NOMO-1 treated with DMSO at 0.1 percent for 48 hours (cell line): ENCODE data around the gene NOL4L.

ENCODE experiments used
- DNase-seq: peaks from one replicate; lab custom pipeline; 2025; ENCODE audit not compliant: unreplicated experiment; lab: John Stamatoyannopoulos, UW

NOL4L gene

DNA sequence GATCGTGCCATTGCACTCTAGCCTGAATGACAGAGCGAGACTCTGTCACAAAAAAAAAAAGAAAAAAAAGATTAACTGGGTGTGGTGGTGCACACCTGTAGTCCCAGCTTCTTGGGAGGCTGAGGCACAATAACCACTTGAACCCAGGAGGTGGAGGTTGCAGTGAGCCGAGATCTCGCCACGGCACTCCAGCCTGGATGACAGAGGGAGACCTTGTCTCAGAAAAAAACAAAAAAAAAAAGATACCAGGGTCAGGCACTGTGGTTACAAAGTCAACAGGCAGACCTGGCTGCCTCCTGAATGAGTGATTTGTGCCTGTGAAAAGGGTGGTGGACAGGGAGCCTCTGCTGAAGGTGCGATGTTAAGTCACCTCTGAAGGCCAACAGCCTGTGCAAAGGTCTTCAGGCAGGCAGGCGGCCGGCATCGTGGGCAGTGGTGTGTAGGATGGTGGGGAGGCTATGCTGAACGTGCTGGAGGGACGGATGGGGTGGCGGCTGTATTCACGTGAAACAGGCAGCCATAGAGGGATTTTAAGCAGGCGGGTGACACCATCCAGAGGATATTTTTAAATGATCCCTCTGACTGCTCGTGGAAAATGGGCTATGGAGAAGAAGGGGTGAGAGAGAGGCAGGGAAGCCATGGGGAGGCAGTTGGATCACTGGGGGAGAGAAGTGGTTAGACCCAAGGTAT, 41.4 kb downstream of the NOL4L start:
- DNase-seq, result no peak

DNA sequence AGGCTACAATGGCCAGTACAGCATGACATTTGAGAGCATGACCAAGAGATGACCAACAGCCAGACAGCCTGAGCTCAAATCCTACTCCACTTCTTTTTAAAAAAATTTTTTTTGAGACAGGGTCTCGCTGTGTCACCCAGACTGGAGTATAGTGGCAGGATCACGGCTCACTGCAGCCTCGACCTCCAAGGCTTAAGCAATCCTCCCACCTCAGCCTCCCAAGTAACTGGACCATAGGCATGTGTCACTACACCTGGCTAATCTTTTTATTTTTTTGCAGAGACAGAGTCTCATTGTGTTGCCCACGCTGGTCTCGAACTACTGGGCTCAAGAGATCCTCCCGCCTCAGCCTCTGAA, 42.9 kb downstream of the NOL4L start:
- no peak for DNase-seq

DNA sequence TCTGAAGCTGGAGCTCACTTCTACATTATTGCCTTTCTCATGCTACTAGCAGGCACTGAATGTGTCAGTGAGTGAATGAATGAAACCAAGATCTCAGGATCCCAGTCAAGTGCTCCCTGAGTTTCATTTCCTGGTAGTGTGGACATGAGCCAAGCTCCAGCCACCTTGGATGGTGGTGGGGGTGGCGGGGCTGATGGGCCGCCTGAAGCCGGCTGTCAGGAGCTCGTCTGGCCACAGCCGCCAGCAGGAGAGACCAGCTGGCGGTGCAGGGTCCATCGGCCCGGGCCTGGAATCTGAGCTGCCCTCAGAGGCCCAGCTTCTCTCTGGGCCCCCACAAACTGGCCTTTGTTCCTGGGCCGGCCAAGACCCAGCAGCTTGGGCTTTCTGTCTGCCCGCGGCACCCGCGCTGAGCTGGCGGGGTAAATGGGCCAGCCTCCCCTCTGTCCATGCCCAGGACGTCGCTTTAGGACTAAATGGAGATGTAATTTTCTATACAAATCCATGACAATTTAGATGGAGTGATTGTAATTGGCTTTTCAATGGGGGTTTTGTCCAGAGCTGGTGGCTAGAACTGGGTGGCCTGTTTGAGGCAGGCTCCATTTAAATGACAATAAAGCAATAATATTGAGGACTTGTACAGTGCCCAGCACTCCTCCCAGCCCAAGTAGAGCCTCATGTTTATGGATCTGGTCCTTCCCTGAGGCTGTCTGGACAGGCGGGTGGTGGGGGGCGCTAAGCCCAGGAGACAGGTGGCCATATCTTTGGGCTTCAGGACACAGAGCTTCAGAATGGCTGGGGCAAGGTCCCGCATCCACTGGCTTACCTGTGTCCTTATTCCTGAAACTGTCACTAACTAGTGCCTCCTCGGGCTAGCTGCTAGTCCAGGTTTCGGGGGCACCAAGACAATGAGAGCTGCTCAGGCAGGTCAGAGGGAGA, 43.5 kb downstream of the NOL4L start:
- no peak for DNase-seq

- DNase-seq, result peak; percentile 26
These were observed 45.1 kb downstream of the NOL4L start for GRCh38 chr20:32539817-32540675.

DNA sequence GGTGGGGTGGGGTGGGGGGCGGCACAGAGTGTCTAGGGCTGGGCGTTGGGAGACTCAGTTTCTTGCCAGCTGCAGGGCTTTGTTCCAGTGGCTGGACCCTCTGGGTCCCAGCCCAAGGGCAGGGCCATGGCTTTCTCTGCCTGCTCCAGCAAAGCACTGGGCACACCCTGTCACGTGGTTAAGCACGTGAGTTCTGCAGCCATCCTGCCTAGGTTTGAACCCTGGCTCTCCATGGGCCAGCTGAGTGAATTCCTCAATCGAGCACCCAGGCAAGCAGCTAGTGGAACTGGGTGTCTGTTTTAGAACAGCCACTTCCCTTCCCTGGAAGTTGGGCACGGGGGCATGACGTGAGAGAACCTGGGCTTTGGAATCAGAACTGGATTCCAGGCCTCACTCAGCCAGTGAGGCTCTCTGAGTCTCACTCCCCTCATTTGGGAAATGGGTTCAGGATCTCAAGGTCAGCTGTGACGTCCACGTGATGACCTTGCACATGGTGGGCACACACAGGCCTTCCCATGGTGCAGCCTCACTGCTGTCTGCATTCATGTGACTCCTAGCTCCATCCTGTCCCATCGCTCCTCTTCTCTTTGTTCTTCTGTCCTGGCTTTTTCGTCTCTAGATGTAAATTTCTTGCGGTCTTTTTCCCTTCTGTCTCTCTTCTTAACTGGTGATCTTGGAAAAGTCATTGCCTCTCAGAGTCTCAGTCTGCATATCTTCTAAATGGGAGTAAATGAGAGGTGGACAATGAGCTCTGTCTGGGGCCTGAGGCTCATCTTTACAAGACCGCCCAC, 45.9 kb downstream of the NOL4L start:
- no peak for DNase-seq

DNA sequence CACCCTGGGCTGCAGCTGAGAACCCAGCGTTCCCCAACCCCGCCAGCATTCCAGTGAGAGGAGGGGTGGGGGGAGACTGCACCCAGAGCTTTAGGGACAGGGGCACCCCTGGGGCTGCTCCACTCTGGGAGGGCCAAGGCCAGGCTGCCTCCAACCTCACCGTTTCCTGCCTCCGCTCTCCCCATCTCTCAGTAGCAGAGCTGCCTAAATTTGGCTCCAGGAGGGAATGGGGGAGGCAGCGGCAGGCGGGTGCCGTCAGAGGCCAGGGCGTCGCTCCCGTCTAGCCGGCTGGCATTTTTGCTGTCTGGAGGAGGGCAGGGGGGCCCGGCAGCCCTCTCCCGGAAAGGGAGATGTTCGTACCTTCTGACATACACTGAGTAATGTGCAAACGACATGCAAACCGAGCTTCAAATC, 46.6 kb downstream of the NOL4L start:
- no peak for DNase-seq

- DNase-seq, result no peak
These were observed 47.2 kb downstream of the NOL4L start for GRCh38 chr20:32537657-32538525.

- DNase-seq, result peak; percentile 15
These were observed 48.1 kb downstream of the NOL4L start for GRCh38 chr20:32536851-32537656.

DNA sequence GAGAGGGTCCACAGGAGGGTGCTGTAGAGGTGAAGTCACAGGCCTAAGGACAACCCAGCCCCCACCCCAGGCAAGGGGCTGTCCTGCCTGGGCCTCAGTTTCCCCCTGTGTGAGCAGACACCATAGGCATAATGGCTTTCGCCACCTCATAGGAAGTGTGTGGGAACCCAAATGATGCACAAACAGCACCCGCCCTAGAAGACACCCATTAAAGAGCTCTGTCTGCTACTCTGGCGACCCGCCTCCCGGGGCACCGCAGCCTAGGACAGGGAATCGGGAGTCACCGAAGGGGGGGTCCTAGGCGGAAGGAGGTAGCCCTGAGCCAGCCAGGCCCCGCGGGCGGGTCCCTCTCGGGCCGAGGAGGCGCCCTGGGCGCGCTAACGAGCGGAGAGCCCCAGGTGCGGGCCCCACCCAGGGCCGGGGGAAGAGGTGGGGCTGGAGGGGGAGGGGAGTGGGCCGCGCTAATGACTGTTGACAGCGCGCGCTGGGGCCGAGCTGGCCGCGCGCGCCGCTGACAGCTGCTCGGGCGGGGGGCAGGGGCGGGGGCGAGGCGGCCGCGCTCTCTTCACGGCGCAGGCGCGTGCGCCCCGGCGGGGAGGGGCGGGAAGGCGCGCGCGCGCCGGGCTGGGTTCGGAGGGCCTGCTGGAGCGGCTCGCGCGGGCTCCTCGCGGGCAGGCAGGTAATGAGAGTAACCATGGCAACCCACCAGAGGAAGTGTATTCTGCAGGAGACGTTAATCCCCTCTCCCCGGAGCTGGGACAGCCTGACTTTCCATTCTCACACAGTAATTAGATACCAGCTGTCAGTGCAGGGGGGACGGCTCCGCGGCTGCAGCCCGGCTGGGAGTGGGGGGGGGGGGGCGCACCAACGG, 48.9 kb downstream of the NOL4L start:
- DNase-seq, result peak; percentile 66

- no peak for DNase-seq
These were observed 49.7 kb downstream of the NOL4L start for GRCh38 chr20:32535316-32535952.

GRCh38 chr20:32534661-32535240, 50.4 kb downstream of the NOL4L start:
- DNase-seq, result peak; percentile 28

DNA sequence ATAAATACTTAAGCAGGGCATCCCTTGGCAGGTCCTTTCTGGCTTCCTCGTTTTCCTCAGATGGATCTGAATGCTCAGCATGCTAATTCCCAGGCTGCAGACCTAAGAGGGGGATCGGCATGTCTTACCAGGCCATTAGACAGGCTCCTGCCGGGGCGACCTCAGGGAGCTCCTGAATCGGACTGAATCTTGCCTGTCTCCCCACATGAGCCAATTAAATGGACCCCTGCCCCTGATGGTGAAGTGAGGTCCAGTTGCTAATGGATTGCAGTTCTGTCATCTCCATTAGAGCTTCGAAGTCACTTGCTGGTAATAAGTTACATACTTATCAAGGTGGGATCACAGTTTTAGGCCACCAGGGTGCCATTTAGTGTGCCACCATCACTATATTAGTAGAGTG, 51.4 kb downstream of the NOL4L start:
- DNase-seq, result no peak

DNA sequence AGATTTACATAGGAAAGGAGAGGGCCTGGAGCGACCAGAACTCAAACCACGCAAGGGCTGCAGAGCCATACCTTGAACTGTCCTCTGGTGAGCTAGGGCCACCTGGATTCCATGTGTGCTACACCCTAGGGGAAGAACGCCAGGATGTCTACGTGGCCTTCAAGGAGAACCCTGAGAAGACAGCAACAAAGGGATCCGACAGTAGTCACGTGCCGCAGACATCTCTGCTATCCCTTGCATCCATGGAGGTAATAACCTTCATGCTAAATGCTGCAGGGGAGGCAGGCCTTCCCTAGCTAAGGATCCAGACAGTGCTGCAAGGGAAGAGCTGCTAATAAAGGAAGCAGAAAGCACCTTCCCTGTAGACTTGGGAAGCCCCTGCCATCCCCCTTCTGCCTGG, 52.9 kb downstream of the NOL4L start:
- DNase-seq, result no peak

GRCh38 chr20:32528905-32529670, 56.0 kb downstream of the NOL4L start:
- no peak for DNase-seq

- DNase-seq, result no peak
These were observed 56.8 kb downstream of the NOL4L start for GRCh38 chr20:32528171-32528891.
